HUES6 (cell line): ENCODE results near the gene USP54.

Experiments used
- H3K27ac ChIP-seq: 2 replicates; pipeline ENCODE4 v1.7.0; 2013; ENCODE audit warnings: low read depth, mild to moderate bottlenecking, low read length, inconsistent platforms
- H3K27me3 ChIP-seq: 2 replicates; pipeline ENCODE4 v1.6.1; 2013; ENCODE audit warnings: low read length; ENCODE audit not compliant: control insufficient read depth, insufficient read depth
- H3K36me3 ChIP-seq: 2 replicates; pipeline ENCODE4 v1.6.1; 2013; ENCODE audit warnings: low read length; ENCODE audit not compliant: control insufficient read depth, insufficient read depth
- H3K4me1 ChIP-seq: 2 replicates; pipeline ENCODE4 v1.6.1; 2013; ENCODE audit warnings: low read length; ENCODE audit not compliant: control insufficient read depth, insufficient read depth
- H3K4me3 ChIP-seq: 2 replicates; pipeline ENCODE4 v1.5.1; 2013; ENCODE audit warnings: low read depth, low read length
- H3K9ac ChIP-seq: one replicate; pipeline ENCODE4 v1.6.1; 2013; ENCODE audit warnings: mild to moderate bottlenecking, low read length
- H3K9me3 ChIP-seq: 2 replicates; pipeline ENCODE4 v1.6.1; 2013; ENCODE audit warnings: low read depth, low read length; ENCODE audit not compliant: control insufficient read depth, insufficient read depth

Gene USP54

DNA sequence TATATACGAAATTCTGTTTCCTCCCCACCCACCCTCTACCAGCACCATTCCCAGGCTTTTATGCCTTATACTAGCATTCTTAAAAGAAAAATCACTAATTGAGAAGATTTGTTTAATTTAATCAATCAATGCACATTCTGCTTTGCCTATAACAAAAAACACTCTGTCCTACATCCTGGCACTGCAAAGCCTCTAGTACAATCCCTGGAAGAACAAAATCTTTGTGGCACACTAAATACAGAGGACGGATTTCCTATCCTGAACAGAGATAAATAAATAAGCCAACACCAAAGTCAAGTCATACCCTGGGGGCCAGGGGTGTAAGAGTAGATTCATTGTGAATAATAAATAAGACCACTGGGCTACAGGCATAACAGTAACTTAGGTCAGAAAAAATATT lies 34.3 kb downstream of the USP54 start:
- no peak overlapping the region for H3K9ac ChIP-seq
- no peaks in the 10 kb centered on the region for H3K4me1 ChIP-seq
- H3K36me3 ChIP-seq, result no peaks in the 10 kb centered on the region
- H3K9me3 ChIP-seq, result no peaks in the 10 kb centered on the region
- no peak overlapping the region for H3K4me3 ChIP-seq
- no peaks in the 10 kb centered on the region for H3K27me3 ChIP-seq
- H3K27ac ChIP-seq, result no peak overlapping the region

DNA sequence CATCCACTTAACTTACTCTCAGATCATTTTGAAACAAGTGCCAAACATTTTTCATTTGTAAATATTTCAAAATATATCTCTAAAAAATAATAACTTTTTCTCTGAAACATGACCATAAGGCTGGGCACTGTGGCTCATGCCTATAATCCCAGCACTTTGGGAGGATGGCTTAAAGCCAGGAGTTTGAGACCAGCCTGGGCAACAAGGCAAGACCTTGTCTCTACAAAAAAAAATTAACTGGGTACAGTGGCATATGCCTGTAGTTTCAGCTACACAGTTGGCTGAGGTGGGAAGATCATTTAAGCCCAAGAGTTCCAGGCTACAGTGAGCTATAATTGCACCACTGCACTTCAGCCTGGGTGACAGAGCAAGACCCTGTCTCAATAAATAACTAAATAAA lies 36.4 kb downstream of the USP54 start:
- Histone ChIP-seq H3K27me3 (no peaks in the 10 kb centered on the region), H3K36me3 (no peaks in the 10 kb centered on the region), H3K4me1 (no peaks in the 10 kb centered on the region), H3K9me3 (no peaks in the 10 kb centered on the region), H3K4me3 (no peak overlapping the region), H3K9ac (no peak overlapping the region), H3K27ac (no peak overlapping the region)

DNA sequence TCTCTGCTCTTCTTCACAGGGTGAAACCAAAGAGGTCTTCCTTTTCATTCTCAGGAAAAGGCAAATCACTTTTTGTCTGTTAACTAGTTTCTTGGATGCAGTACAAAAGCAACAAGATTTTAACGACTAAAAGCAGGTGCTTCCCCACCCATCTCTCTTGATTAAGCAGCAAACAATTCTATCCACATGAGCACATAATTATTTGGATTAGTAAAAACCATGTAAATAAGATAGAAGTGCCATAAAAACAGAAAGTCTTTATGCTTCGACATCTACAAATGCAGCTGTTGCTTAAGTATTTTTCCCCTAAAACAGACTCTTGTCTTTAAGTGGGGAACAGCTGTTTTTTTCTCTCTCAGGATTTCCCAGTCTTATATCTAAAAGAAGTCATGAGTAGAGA lies 37.4 kb downstream of the USP54 start:
- Histone ChIP-seq H3K9ac (no peak overlapping the region), H3K4me1 (no peaks in the 10 kb centered on the region), H3K36me3 (no peaks in the 10 kb centered on the region), H3K4me3 (no peak overlapping the region), H3K27ac (peak overlapping the region; percentile 41; the same call in 1 of the 2 replicates), H3K27me3 (no peaks in the 10 kb centered on the region), H3K9me3 (no peaks in the 10 kb centered on the region)

DNA sequence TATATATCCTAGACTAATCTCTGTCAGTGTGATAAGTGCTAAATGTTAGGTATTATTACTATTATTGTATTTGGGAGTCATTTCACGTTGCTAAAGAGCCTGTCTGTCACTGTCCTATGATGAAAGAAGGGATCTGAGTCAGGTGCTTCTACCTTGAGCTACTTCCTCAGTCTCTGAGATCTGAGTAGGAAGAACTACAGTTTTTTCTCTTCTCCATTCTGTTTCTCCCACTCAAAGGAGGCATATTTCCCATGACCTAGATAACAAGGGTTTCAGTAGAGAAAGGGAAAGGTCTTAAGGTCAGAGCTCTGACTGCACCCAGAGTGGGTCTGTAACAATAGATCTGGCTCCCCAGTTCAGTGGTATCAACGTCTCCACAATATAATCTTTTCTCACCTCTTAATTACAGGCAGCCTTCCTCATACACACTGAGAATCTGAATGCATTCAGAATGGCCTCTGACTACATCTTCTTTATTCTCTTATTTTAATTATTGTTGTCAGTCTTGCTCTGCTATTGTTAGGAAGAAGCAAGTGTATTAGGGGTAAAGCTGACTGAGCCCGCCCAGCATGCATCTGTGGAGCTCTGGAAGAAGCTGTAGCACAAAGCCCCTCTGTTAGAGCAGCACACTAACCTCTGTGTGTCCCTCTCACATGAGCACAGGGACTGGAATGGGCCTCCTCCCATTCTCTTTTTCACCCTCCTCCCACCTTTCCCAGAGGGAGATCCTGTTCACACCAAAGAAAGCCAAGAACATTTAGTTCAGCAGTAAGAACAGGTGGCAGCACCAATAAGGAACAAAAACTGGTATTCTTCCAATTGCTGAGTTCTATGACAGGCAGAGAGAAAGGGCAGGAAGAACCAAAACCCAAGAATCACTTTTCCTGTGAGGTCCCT lies 38.1 kb downstream of the USP54 start:
- Histone ChIP-seq H3K27me3 (no peaks in the 10 kb centered on the region), H3K36me3 (no peaks in the 10 kb centered on the region), H3K4me3 (no peak overlapping the region), H3K4me1 (no peaks in the 10 kb centered on the region), H3K27ac (no peak overlapping the region), H3K9ac (no peak overlapping the region), H3K9me3 (no peaks in the 10 kb centered on the region)

DNA sequence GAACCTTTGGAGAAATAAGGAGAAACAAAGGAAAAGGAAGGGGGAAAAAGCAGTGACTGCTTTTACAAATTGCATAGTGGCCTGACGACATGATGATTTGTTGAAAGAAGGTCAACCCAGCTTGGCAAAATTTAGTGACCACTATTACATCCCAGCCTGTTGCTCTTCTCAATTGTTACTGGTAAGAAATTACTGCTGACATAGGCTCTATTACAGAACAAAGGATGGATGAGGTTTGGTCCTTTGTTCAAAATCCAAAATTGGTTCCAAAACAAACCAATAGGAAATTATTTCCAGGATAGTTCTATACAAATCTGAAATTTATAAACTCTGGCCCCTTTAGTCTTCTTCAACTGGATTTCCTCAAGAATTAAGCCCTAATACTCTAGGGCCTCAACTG lies 39.6 kb downstream of the USP54 start:
- Histone ChIP-seq H3K27me3 (no peaks in the 10 kb centered on the region), H3K4me1 (no peaks in the 10 kb centered on the region), H3K4me3 (no peak overlapping the region), H3K36me3 (no peaks in the 10 kb centered on the region), H3K27ac (no peak overlapping the region), H3K9ac (no peak overlapping the region), H3K9me3 (no peaks in the 10 kb centered on the region)

DNA sequence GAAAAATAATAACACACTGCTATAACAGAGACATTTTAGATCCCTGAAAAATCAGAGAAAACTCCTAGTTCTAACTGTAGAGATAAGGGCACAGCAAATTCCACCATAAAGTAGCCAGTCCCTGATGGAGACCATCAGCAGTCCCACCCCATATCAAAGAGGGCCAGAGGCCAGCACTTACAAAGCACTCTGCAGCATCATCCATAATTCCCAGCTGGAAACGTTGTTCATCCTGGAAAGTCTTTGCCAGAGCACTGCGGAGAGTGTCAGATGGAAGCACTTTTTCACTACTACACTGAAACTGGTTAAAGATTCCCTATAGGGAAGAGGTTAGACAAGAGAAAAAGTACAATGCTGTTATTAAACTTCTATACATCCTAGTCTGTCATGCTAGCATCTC lies 45.8 kb downstream of the USP54 start:
- H3K27ac ChIP-seq, result no peak overlapping the region
- no peaks in the 10 kb centered on the region for H3K9me3 ChIP-seq
- H3K4me1 ChIP-seq, result no peaks in the 10 kb centered on the region
- peaks cover 36% of the 10 kb centered on the region for H3K36me3 ChIP-seq
- H3K4me3 ChIP-seq, result no peak overlapping the region
- no peaks in the 10 kb centered on the region for H3K27me3 ChIP-seq
- H3K9ac ChIP-seq, result no peak overlapping the region

DNA sequence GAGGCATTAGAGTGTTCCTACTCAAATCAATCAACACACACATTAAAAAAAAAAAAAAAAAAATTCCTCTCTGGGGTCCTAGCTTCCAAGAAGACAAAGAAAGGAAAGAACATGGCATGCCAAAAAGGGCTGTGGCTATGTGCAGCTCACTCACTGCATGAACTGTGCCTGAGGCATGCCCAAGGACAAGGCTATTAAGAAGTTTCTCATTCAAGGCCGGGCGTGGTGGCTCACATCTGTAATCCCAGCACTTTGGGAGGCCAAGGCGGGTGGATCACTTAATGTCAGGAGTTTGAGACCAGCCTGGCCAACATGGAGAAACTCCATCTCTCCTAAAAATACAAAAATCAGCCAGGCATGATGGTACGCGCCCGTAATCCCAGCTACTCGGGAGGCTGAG lies 53.4 kb downstream of the USP54 start:
- Histone ChIP-seq H3K9ac (no peak overlapping the region), H3K27me3 (no peaks in the 10 kb centered on the region), H3K4me1 (no peaks in the 10 kb centered on the region), H3K36me3 (peaks cover 50% of the 10 kb centered on the region), H3K4me3 (no peak overlapping the region), H3K9me3 (no peaks in the 10 kb centered on the region), H3K27ac (no peak overlapping the region)

DNA sequence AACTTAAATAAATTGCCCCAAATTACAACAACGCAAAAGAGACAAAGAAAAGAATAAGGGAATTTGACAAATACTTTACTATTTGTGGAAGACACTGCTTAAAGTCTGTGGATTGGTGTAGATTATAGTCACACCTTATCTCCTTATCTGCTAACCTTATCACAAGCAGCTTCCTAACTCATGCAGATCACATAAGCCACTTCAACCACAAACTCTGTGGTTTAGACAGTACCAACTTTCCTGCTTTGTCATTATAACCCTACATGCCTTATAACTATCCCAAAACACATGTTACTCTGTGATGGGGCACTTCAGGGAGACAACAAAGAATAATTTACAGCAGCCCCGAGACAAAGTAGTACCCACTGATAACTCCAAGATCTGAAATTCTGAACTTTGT lies 53.9 kb downstream of the USP54 start:
- Histone ChIP-seq H3K4me3 (no peak overlapping the region), H3K4me1 (no peaks in the 10 kb centered on the region), H3K9ac (no peak overlapping the region)

DNA sequence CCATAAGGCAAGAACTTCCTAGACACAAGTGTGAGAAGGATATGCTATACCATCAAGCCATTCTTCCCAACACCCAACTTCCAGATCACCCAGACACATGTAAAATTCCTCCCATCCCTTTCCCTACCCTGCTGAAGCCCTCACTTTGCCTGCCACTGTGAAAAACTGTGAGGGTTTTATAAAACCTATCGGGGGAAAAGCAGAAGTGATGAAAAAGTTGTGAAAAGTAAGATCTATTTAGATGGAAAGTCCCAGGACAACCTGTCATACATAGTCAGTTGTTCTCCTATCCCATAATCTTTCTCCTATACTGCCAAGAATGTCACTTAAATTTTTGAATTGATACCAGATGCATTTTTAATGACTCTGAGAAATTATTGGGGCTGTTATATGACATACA lies 56.3 kb downstream of the USP54 start:
- Histone ChIP-seq H3K27ac (no peak overlapping the region), H3K4me3 (no peak overlapping the region), H3K36me3 (peaks cover 39% of the 10 kb centered on the region), H3K27me3 (no peaks in the 10 kb centered on the region), H3K9ac (no peak overlapping the region), H3K9me3 (no peaks in the 10 kb centered on the region), H3K4me1 (no peaks in the 10 kb centered on the region)

More for the DNA sequence above, 53.9 kb downstream of the USP54 start:
- no peaks in the 10 kb centered on the region for H3K9me3 ChIP-seq
- peaks cover 50% of the 10 kb centered on the region for H3K36me3 ChIP-seq
- no peaks in the 10 kb centered on the region for H3K27me3 ChIP-seq
- H3K27ac ChIP-seq, result no peak overlapping the region

DNA sequence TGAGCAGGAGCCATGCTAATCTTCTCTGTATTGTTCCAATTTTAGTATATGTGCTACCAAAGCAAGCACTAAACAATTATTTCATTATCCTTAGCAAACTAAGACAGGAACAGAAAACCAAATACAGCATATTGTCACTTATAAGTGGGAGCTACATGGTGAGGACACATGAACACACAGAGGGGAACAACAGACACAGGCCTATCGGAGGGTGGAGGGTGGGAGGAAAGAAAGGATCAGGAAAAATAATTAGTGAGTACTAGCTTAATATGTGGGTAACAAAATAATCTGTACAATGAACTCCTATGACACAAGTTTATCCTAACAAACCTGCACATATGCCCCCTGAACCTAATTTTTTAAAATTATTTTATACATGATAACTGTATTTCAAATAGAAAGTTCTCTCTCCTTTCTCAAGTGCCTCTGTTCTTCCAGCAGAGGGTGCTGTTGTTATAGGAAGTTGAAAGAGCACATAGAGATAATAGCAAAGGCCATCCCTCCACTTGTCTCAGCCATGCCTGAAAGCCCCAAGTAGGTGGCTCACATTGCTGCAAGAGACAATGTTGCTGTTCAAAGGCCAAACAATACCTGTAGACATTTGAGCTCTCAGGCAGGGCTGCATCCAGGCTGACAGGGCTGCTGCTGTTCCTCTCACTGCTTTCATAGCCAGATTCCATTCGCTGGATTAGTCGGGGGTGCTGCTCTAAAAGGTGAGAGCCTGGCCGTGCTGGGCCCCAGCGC lies 61.9 kb downstream of the USP54 start:
- Histone ChIP-seq H3K9ac (no peak overlapping the region), H3K9me3 (no peaks in the 10 kb centered on the region), H3K27me3 (no peaks in the 10 kb centered on the region), H3K4me3 (no peak overlapping the region), H3K36me3 (peaks cover 42% of the 10 kb centered on the region), H3K27ac (no peak overlapping the region), H3K4me1 (no peaks in the 10 kb centered on the region)

DNA sequence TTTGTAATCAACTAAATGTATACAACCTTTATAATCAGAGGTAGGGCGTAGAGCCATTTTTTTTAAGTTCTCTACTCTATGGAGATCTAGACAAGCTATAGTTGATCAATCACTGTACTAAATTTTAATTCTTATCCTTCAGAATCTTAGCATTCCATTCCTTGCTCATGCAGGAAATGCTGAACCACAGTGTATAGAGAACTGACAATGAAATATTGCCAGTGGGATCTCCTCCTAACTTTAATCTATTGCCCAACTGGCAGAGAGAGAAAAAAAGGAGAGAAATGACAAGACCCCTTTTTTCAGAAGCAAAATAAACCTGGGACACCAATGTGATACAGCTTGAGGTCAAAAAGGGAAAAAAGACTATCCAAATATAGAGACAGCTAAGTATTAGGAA lies 68.9 kb downstream of the USP54 start:
- Histone ChIP-seq H3K4me3 (no peak overlapping the region), H3K36me3 (peaks cover 75% of the 10 kb centered on the region), H3K9ac (no peak overlapping the region), H3K9me3 (no peaks in the 10 kb centered on the region), H3K4me1 (no peaks in the 10 kb centered on the region), H3K27me3 (no peaks in the 10 kb centered on the region), H3K27ac (no peak overlapping the region)
